Inflammatory macrophage treated with lipopolysaccharide for 4 hours (primary cell): ENCODE results near the gene CDK18.

Experiments used
- DNase-seq: peaks from one replicate; pipeline ENCODE4 v3.0.0-alpha.2; 2020

The CDK18 gene

DNA sequence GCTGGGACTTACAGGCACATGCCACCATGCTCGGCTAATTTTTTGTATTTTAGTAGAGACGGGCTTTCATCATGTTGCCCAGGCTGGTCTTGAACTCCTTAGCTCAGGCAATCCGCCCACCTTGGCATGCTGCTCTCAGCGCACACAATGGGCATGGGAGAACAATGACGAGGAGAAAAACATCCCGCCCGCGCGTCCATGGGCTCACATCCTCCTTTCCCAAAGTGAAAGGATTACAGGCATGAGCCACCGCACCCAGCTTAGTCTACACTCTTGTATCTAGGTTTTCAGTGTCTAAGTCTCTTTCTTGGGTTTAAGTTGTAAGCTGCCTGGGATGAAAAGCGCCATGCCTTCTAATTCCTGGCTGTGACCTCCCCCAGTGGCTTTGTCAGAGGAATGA lies 37.9 kb downstream of the CDK18 start:
- peak; percentile 79 for DNase-seq

DNA sequence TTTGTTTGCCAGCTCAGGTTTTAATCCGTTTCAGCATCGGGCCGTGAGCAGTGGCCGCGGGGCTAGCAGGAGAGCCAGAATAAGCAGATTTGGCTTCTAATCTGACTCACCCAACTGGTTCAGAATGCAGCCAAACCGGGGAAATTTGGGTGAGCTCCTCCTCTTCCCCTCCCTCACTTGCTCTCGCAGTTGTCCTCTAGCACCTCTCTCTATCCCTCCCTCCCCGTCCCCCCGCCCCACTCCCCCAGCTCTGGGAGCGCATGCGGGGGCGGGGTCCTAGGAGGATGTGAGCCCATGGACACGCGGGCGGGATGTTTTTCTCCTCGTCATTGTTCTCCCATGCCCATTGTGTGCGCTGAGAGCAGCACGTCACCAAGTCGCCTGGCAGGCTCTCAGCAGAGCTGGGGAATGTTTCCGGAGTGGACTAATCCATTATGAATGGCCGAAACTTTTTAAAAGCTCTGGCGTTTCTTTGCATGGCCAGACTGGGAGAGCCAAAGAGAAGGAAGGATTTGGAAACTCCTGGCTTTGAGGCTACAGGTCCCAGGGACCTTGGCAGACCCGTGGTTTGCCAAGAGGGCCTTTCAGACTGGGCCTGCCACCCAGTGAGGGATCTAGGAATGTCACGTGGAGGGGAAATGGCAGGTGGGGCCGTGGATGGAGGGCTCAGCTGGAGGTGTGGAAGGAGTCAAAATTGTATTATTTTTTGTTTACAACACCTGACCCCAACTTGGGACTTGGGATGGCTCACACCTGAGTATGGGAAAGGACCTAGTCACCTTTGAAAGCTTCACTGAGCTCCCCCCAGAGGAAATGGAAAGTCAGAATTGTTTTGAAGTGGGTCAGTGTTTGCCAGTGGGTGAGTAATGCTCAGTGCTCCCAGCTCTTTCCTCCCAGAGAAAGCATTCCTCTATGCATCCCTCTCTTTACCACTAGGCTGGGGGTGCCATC lies 39.2 kb downstream of the CDK18 start:
- DNase-seq, result peak; percentile 89

DNA sequence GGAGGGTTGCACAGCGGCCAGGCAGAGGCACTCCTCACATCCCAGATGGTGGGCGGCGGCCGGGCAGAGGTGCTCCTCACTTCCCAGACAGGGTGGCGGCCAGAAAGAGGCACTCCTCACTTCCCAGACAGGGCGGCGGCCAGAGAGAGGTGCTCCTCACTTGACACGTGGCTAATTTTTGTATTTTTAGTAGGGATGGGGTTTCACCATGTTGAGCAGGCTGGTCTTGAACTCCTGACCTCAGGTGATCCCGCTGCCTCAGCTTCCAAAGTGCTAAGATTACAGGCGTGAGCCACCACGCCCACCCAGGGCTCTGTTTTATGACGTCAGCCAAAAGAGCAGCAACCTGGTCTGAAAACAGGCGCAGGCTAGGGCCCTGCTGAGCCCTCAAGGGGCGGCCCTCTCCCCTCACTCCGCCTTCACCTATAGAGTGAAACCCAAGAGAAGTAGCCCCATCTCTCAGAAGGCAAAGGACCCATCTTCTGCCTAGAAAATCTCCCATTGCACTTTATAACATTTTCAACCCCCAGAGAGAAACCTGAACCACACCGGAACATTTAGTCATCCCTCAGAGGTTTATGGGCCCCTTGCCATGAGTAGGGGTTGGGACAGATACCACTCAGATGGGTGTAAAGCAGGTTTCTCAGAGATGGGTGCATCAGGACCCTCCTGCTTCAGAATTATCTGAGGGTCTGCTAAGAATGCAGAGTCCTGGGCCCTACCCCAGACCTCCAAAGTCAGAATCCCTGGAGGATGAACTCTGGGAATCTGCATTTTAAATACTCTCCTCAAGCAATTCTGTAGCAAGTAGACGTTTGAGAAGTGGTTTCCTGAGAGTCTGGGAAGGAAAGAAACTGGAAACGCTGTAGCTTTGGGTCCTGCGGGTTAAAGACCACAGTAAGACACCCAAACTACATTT lies 40.8 kb downstream of the CDK18 start:
- DNase-seq, result no peak

DNA sequence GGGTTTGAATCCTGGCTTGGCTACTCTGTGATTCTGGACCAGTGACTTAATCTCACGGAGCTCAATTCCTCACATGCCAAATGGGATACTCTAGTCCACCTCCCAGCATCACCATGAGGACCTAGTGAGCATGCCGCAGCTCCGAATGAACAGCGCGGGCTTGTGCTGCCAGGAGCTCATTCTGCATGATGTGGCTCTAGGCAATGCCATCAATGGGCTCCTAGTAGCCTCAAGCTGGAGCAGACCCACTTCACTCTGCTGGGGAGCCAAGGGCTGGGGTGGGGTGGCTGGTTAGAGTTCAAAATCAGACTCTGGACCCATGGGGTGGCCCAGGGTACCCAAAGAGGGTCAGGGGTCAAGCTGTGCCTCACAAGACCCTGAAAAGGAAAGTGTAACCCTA lies 41.5 kb downstream of the CDK18 start:
- no peak for DNase-seq

DNA sequence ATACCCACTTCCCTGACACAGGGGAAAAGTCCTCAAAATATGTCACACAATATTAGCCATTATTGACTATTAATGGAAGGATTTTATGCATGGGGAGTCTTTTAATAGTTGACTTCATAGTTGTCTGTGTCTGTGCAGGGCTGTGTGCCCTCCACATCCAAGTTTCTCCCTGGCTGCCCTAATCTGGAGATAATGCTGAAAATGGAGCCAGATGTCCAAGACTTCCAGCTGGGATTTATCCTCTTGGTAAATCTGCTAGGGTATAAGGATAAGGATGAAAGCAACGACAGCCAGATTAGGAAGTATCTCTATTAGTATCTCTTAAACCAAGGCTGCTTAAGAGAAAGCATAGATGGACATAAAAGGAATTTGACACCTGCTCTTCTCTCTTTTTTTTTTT lies 42.1 kb downstream of the CDK18 start:
- no peak for DNase-seq

DNA sequence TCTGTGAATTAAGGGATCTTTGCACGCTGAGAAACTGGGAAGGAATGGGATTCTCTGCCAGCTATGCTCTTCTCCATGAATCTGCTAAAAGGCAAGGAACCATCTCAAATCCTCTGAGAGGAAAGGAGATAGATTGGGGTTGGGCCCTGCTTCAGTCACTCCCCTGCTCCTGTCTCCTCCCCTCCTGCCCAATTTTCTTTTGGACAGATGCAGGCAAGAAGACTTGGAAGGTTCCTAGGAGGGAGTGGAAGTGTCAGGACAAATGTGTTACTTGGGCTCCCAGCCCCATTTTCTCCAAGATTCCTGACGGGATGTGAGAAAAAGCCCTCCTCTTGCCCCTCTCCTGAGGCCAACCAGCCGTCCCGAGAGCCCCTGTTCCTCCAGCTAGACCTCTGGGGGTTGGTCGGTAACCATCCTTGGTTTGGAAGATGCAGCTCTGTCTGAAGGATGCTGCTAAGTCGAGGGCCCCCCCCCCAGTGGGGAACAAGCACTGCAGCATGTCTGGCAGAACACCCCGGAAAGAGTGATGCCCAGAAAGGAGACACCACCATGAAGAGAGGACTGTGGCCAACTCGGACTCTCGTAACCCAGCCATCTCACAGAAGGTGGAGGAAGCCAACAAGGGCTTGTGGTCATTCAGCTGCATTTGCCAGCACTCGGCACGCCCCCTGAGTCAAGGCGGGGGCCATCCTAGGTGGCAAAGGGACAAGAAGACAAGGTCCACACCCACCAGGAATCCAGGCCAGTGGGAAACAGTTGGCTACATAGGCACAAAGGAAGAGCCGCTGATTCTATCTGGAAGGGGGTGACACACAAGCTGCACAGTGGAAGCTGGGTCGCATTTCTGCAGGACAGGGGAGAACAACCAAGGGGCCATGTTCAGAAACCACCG lies 43.7 kb downstream of the CDK18 start:
- no peak for DNase-seq

DNA sequence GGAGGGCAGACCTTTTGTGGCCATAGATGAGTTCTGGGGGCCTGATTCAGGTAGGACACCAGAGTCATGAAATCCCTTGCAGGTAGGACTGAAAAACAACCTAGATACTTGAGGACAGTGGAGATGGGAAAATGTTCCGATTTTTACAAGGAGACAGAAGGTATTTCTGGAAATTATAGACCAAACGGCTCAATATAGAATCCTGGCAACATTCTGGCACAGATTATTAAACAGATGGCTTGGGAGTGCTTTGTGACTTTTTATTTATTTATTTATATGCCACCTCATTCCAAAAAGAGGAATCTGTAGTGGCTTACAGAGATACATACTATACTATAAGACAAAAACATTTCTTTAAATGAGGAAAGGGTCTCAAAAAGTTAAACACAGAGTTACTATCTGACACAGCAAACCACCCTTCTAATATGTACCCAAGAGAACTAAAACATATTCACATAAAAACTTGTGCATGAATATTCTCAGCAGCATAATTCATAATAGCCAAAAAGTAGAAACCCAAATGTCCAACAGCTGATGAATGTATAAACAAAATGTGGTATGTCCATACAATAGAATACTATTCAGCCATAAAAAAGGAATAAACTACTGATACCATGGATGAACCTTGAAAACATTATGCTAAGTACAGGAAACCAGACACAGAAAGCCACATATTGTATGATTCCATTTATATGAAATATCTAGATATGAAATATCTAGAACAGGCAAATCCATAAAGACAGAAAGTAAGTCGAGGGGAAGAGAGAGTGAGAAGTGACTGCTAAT lies 49.8 kb downstream of the CDK18 start:
- no peak for DNase-seq

DNA sequence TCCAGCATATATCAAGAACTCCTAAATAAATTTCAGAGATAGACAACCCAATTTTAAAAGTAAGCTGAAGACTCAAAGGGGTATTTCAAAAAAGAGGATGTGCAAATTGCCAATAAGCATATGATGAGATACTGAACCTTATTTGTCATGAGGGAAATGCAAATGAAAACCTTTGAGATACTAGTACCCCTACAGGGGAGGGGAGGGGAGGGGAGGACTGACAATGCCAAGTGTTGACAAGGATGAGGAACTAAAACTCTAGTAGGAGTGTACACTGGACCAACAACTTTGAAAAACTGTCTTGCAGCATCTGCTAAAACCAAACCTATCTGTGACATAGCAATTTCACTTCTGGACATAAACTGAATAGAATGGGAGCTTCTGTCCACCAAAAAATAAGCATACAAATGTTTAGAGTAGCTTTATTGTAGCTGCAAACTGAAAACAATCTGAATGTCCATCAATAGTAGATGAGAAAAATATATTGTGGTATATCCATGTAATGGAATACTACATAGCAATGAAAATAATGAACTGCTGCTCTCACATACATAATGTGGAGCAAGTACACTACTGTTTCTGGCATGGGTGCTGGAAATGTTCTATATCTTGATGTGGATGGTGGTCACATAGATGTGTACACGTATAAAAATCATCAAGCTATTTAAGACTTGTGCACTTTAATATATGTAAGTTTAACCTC lies 57.2 kb downstream of the CDK18 start:
- DNase-seq, result peak; percentile 35

DNA sequence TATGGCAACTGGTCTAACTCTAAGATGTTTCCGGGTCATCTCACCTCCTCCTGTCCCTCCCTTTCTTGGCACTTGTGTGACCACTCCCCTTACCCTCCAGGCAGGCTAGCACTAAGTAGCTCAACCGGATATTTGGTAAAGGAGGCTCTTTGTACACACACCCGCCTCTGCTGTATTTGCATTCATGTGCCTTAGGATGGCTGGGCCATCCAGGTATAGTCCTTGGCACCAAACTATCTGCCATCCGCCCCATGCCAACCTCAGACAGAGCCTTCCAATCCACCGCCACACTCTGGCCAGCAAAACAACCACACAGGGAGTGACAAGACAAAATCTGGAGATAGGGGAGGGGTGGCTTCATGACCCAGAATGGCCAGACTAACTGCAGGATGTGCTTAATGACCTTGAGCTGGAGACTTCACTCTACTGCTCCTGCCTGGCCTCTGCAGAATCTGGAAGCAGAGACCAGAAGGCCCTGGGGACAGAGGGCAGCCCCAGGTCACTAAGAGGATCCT lies 59.5 kb downstream of the CDK18 start:
- no peak for DNase-seq

DNA sequence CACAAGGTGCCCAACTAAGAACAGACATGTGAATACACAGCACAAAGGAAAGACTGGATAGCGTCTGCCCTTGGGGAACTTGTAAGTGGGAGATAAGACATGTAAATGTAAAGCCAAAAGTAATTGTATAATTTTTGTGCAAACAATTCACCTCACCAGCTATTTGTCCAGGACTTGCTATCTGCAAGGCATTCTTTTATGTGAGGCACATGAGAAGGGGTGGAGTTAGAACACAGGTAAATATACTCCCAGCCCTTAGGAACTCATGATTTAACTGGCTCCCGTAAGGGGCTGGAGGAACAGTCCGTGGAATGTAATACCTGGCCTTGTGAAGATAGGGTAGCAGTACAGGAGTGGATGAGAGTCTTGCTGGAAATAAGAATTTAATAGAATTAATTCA lies 61.3 kb downstream of the CDK18 start:
- DNase-seq, result no peak

DNA sequence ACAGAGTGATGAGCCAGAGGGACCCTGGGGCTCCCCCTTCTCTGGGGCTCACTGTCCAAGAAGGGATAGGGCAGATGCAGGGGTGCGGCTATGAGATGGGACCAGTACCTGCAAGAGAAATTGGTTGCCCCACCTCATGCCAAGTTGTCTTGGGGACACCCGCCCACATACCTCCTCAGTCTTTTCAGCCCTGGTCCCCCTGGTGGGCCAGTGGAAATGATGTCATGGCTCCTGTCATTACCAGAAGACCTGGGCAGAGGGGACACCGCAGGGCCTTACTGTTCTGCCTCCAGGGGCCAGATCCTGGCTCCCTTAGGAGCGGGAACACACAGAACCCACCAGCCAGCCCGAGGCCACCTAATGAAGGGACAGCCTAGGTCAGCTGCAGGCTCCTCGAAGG lies 63.2 kb downstream of the CDK18 start:
- DNase-seq, result no peak

DNA sequence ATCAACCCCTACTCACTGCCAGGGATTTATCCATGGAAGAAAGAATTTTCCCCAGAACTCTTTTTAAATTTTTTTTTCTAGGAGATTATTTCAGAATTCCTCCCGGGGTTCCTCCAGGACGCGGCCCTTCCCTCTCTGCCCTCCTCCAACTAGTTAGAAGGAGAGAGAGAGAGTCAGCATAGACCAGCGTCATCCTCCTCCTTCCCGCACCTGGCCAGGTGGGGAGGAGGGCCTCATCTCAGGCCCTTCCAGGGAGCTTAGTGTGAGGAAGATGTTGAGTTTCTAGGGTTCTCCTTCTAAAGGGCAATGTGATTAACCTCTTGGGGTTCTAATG lies 63.6 kb downstream of the CDK18 start:
- DNase-seq, result no peak

DNA sequence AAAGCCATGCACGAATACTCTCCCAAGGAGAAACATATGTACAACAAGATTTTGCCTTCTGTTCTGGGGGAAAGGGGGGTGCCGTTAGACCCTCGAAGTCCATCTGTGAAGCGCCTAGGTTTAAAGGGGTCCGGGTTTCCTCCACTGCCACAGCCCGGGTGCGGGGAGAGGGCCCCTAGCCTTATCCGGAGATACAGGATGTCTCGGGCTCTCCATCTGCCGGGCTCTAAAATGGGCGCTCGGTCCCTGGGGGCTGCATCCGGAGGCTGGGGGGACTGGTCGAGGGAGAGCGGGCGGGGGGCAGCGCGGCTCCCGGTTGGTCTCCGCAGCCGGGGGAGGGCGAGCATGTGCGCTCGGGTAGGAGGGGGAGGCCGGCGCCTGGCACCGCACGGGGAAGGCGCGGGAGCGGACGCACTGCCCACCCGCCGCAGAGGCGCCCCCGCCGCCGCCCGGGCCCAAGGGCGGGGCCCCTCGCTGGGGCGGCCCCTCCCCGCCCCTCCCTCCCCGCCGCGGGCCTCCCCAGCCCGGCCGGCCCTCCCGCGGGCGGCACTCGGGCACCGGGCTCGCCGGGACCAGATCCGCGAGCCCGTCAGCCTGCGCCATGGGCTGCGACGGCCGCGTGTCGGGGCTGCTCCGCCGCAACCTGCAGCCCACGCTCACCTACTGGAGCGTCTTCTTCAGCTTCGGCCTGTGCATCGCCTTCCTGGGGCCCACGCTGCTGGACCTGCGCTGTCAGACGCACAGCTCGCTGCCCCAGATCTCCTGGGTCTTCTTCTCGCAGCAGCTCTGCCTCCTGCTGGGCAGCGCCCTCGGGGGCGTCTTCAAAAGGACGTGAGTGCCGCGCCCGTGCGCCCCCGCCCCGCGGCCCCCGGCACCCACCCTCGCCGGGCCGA lies 64.2 kb downstream of the CDK18 start:
- DNase-seq, result no peak

DNA sequence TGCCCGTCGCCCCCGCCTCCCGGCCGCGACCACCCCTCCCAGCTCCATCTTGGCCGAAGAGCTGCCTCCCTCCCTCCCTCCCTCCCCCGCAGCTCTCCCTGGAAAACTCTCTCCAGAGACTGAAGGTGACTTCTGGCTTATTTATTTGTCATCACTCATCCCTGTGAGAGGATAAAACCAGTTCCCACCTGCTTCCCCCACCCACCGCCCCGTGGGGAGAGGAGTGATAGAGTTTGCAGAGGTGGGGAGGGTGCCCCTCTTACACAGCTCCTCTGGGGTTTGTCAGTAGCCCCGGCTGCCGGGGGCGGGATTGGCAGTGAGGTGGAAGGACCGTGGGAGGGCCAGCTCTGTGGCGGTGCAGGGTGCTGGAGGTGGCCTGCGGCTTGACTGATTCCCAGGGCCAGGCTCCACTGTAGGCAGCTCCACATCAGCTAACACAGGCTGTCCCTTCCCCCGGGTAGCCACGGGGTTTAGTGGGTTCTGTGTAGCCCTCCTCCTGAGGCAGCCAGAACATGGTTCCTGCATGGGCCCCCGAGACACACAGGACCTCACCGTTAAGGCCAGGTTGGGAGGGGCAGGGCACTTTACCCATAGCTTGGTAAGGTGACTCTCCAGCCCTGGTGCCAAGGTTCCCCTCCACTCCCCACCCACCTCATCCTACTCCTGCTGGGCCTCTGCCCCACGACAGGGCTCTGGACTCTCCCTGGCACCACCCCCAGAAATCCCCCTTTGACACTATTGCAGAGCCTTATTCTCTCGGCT lies 65.1 kb downstream of the CDK18 start:
- no peak for DNase-seq

DNA sequence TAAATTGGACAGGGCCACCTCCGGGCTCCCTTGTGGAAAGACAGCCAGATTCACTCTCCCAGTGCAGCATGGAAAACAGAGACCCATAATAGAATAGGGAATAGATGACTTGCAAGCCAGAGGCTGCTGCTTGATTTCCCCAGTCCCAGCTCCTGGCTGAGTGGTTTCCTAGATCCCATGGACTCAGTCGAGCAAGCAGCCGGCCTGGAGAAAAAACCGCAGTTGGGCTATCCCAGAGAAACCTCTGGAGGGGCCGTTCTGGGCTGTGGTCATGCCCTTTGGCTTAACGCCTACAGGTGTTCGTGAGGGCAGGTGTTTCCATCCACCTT lies 65.7 kb downstream of the CDK18 start:
- DNase-seq, result no peak

DNA sequence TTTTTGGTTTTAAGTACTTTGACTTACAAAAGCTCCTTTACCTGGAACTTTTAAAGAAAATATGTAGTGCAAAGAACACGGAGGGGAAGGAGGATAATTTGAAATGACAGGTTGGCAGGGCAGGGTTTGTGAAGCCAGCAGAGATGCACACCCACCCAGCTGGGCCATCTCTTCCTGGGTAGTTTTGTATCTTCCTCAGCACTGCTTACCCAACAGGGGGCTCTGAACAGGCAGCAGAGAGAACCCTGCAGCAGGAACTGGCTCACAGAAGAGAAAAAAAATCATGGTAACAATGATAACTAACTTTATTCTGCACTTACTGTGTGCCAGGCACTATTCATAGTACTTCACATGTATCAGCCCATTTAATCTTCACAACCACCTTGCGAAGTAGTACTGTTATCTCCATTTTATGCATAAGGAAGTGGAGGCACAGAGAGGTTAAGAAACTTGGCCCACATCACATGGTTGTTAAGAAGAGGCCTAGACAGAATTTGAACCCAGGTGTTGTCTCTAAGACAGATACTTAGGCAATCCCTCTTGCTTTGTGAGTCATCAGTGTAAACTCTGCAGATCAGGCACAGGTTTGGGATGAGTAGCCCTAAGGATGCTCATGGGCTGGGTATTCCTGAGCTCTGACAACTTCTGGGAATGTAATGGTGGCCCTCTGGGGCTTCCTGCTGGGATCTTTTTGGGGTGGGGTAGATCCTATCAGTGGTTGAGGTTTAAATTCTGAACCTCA lies 66.5 kb downstream of the CDK18 start:
- DNase-seq, result no peak

DNA sequence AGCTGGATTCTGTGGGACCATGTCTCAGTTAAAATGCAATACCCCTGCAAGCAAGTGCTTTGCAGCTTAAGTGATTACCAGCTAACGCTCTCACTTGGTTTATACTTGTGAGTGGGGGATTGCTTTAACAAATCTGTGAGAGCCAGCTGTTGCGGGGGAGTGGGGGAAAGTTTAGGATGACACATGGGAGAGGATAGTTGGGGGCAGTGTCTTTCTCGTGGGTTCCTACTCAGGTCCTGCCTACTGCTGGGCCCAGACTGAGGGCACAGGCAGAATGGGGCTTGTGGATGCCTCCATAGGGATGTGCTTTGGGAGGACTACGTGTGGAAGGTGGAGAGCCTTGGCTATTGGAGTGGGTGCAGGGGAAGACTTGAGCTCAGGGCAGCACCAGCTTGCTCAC lies 67.3 kb downstream of the CDK18 start:
- DNase-seq, result no peak

DNA sequence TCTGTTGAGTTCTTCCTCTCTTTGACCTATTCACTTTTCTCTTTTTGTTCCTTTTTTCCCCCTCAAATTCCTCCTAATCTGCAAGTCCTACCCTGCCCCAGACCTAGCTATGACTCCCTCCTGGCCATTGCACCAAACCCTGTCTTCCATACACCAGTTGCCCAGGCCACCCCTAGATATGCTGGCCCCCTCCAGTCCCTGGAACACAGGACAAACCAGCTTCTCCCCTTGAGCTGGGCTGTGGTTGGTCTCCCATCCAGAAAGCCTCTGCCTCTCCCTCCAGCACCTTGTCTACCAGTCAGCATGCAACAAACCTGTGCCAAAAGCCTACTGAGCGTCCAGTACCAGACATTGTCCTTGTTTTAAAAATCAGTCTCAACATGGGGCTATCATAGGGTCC lies 68.0 kb downstream of the CDK18 start:
- no peak for DNase-seq
